ENCODE measurements around the gene SCN7A. TPM values are rescaled to one million over a fixed set of nuclear protein-coding genes. Genes with fewer than 3 reads are reported as not detected.
A peak's percentile ranks its signal among the peaks of the same experiment; 100 is the strongest.

The SCN7A gene
- total RNA-seq, 1 donor from 2014 or later = 69.0 TPM

DNA sequence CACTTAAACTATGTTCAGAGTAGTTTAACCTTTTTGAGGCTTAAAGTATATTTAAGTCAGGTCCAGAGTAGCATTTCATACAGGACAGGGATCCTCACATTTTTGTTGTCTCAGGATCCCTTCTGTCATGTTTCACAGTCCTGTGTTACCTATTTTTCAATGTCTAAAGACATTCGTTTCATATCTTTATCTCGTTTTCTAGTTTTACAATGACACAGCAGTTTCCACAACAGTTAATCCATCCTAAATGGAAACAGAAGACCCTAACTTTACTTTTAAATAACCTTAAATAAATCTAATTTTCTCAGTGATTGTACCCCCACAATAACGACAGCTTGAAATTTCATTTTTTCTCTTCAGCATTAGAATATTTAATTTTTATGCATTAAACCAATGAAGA is 101.0 kb downstream of the SCN7A start:
- intact Hi-C loops (cut with DNase I) = no loop called here
- no peak overlapping the region for H3K27ac ChIP-seq
- H3K4me1 ChIP-seq = no peaks in the 10 kb centered on the region
- H3K27me3 ChIP-seq (ENCODE audit: low read depth) = no peaks in the 10 kb centered on the region
- ATAC-seq = no peak
- DNase-seq = no peak
- H3K4me3 ChIP-seq = no peak overlapping the region
- no peaks in the 10 kb centered on the region for H3K36me3 ChIP-seq
- no peaks in the 10 kb centered on the region for H3K9me3 ChIP-seq
- TF ChIP-seq, protein P1, sequence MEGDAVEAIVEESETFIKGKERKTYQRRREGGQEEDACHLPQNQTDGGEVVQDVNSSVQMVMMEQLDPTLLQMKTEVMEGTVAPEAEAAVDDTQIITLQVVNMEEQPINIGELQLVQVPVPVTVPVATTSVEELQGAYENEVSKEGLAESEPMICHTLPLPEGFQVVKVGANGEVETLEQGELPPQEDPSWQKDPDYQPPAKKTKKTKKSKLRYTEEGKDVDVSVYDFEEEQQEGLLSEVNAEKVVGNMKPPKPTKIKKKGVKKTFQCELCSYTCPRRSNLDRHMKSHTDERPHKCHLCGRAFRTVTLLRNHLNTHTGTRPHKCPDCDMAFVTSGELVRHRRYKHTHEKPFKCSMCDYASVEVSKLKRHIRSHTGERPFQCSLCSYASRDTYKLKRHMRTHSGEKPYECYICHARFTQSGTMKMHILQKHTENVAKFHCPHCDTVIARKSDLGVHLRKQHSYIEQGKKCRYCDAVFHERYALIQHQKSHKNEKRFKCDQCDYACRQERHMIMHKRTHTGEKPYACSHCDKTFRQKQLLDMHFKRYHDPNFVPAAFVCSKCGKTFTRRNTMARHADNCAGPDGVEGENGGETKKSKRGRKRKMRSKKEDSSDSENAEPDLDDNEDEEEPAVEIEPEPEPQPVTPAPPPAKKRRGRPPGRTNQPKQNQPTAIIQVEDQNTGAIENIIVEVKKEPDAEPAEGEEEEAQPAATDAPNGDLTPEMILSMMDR (IDR thresholded peaks at IDR 0.05) = no peak

DNA sequence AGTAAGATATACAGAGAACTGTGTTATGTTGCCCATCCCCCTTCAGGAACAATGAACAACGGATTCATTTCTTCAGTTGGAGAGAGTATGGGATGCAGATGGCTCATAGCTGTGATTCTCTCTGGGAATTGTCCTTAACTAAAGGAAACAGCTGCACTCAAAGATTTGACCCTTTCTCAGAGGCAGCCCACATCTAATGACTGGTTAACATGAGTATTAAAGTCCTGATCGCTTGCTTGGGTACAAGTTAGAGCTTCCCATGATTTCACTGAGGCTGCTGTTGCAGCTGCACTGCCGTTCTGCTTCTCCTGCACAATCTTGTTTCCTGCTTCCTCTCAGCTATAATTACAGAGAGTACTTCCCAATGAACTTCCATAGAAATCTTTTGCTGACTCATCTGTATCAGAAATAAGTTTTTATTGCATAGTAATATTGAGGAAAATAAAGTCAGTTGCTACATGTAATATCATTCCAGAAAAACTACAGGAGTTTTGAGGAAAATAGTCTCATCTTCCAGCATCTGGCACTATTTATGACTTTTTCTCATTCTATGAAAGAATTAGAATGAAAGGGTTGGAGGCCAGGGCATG is 105.5 kb downstream of the SCN7A start:
- intact Hi-C loops (cut with DNase I) = no loop called here
- Histone ChIP-seq H3K9me3 (no peaks in the 10 kb centered on the region), H3K27me3 (ENCODE audit: low read depth) (no peaks in the 10 kb centered on the region), H3K36me3 (no peaks in the 10 kb centered on the region), H3K4me1 (no peaks in the 10 kb centered on the region), H3K4me3 (no peak overlapping the region), H3K27ac (no peak overlapping the region)
- ATAC-seq (no peak), DNase-seq (no peak)
- TF ChIP-seq, protein P1 (IDR thresholded peaks at IDR 0.05) = no peak

DNA sequence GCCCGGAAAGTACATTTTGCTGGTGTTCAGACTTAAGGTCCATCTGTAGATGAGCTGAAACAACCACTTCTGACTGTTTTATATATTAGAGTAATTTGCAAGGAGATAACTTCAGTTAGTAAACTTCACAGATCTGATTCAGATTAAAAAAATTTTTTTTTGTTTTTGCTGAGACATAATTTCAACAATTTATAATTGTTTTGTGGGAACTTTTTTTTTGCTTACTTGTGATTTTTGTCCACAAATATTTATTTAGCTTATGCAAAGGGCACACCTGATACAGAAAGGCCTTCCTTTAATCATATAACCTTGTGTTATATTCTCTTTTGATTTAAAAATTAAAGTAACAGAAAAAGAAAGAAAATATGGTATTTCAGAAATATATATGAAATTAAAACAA is 108.7 kb downstream of the SCN7A start:
- Histone ChIP-seq H3K36me3 (no peaks in the 10 kb centered on the region), H3K4me1 (no peaks in the 10 kb centered on the region), H3K27ac (no peak overlapping the region), H3K9me3 (no peaks in the 10 kb centered on the region), H3K4me3 (no peak overlapping the region), H3K27me3 (ENCODE audit: low read depth) (no peaks in the 10 kb centered on the region)
- ATAC-seq (no peak), DNase-seq (no peak)
- TF ChIP-seq, protein P1 (IDR thresholded peaks at IDR 0.05) = no peak
- intact Hi-C loops (cut with DNase I) = no loop called here

DNA sequence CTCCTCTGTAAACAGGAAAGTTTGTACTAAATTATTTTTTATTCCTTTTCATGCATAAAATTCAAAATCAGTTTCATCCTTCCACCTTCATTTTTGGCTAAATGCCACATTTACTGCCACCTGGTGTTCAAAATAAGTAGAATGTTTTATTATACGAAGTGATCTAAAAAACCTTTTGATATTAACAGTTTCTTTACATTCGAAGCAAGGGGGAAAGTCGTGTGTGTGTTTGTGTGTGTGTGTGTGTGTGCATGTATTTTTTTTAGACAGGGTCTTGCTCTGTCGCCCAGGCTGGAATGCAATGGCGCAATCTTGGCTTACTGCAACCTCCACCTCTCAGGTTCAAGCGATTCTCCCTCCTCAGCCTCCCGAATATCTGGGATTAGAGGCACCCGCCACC is 109.3 kb downstream of the SCN7A start:
- no peaks in the 10 kb centered on the region for H3K9me3 ChIP-seq
- H3K4me1 ChIP-seq = no peaks in the 10 kb centered on the region
- H3K36me3 ChIP-seq = no peaks in the 10 kb centered on the region
- no peak overlapping the region for H3K4me3 ChIP-seq
- ATAC-seq (peak in 1 of 2 donors; percentile 33), DNase-seq (no peak)
- no peak overlapping the region for H3K27ac ChIP-seq
- intact Hi-C loops (cut with DNase I) = no loop called here
- no peaks in the 10 kb centered on the region for H3K27me3 ChIP-seq (ENCODE audit: low read depth)
- TF ChIP-seq, protein P1 (IDR thresholded peaks at IDR 0.05) = peak; percentile 41

DNA sequence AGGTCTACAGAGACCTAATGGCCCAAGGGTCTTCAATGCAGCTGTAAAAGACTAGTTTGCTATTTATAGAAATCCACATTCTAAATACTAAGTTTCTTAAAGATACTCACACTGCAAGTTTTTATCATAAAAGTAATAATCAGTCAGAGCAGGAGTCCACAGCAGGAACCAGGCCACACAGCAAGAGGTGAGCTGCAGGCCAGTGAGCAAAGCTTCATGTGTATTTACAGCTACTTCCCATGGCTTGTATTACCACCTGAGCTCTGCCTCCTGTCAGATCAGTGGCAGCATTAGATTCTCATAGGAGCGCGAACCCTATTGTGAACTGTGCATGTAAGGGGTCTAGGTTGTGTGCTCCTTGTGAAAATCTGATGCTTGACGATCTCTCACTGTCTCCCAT is 111.6 kb downstream of the SCN7A start:
- no peak overlapping the region for H3K27ac ChIP-seq
- no peaks in the 10 kb centered on the region for H3K4me1 ChIP-seq
- intact Hi-C loops (cut with DNase I) = no loop called here
- H3K4me3 ChIP-seq = no peak overlapping the region
- TF ChIP-seq, protein P1 (IDR thresholded peaks at IDR 0.05) = no peak
- H3K36me3 ChIP-seq = no peaks in the 10 kb centered on the region
- H3K9me3 ChIP-seq = no peaks in the 10 kb centered on the region
- ATAC-seq (no peak), DNase-seq (no peak)
- H3K27me3 ChIP-seq (ENCODE audit: low read depth) = no peaks in the 10 kb centered on the region

Measured in lower lobe of right lung (tissue), 2 donors.